GM21360 (cell line): ENCODE data around the gene LIMK1.
"Not testable (repeated sequence)": the region's sequence is repeated elsewhere in the genome, so short reads cannot be mapped to it uniquely, and the experiment has no call there.

Experiments used
- ATAC-seq: cut with Tn5 transposase; IDR thresholded peaks from one replicate; pipeline ENCODE4 v1.9.1; 2021; ENCODE audit warnings: mild to moderate bottlenecking, moderate library complexity; ENCODE audit not compliant: unreplicated experiment

Gene LIMK1

GRCh38 chr7:74083117-74083876 is at the start of gene LIMK1:
TSS of gene LIMK1 (plus strand) at chr7:74083804. CDS start at chr7:74083991, 187 bp downstream.
- peak; percentile 60 for ATAC-seq

GRCh38 chr7:74037609-74038008 is 46.0 kb upstream of the LIMK1 start:
- no peak for ATAC-seq

GRCh38 chr7:74038194-74038961 is 45.2 kb upstream of the LIMK1 start:
- no peak for ATAC-seq

GRCh38 chr7:74039337-74039736 is 44.3 kb upstream of the LIMK1 start:
- no peak for ATAC-seq

GRCh38 chr7:74040101-74040790 is 43.4 kb upstream of the LIMK1 start:
- no peak for ATAC-seq

- ATAC-seq: no peak
Observed at GRCh38 chr7:74040791-74041520, 42.6 kb upstream of the LIMK1 start.

GRCh38 chr7:74042746-74043522 is 40.7 kb upstream of the LIMK1 start:
- no peak for ATAC-seq

GRCh38 chr7:74043523-74043951 is 40.1 kb upstream of the LIMK1 start:
- no peak for ATAC-seq

GRCh38 chr7:74044366-74045350 is 38.9 kb upstream of the LIMK1 start:
- ATAC-seq: no peak

GRCh38 chr7:74046581-74046980 is 37.0 kb upstream of the LIMK1 start:
- ATAC-seq: not testable (repeated sequence)

- no peak for ATAC-seq
Observed at GRCh38 chr7:74047804-74048380, 35.7 kb upstream of the LIMK1 start.

- ATAC-seq: no peak
Observed at GRCh38 chr7:74048999-74049599, 34.5 kb upstream of the LIMK1 start.

- no peak for ATAC-seq
Observed at GRCh38 chr7:74049997-74050798, 33.4 kb upstream of the LIMK1 start.

- no peak for ATAC-seq
Observed at GRCh38 chr7:74051193-74051592, 32.4 kb upstream of the LIMK1 start.

- ATAC-seq: no peak
Observed at GRCh38 chr7:74051629-74052410, 31.8 kb upstream of the LIMK1 start.

GRCh38 chr7:74052628-74053027 is 31.0 kb upstream of the LIMK1 start:
- no peak for ATAC-seq
